NT2/D1 (cell line): ENCODE results near the gene SLC35E4.

Experiments used
- YY1 ChIP-seq: IDR thresholded peaks from 2 replicates; pipeline ENCODE4 v1.6.1; 2011; ENCODE audit not compliant: insufficient read length, insufficient read depth
- ZNF274 ChIP-seq: IDR thresholded peaks from 2 replicates; pipeline ENCODE4 v1.6.1; 2011; ENCODE audit warnings: mild to moderate bottlenecking, low read depth, low read length

DNA sequence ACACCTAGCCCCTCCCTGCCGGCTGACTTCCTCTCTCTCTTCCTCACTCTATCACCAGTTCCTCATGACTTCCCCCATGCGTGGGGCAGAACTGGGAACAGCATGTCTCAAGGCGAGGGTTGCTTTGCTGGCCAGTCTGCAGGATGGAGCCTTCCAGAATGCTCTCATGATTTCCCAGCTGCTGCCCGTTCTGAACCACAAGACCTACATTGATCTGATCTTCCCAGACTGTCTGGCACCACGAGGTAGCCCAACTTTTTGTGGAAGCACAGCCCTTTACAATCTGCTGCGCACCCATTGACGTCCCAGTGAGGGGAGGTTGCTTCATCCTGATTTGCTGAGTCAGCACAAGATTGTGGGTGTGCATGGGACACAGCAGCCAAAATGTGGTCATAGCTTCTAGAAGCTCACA is 20.0 kb upstream of the SLC35E4 start:
- no peak for TF ChIP-seq YY1
- TF ChIP-seq ZNF274 = no peak
